Measurements from ENCODE around the gene RASA4B. TPM values are rescaled to one million over a fixed set of nuclear protein-coding genes. Genes with fewer than 3 reads are reported as not detected.

The RASA4B gene
- total and polyA plus RNA-seq, 9 of the 15 experiments (the other 6 are each of a cell fraction or from before 2014, with no cell fraction given) = 0.01 to 2.9 (median 1.5) TPM; not detected in 1

GRCh38 chr7:102463841-102464576, 53.6 kb downstream of the RASA4B start (continued):
- no peak for TF ChIP-seq NFATC3 (IDR thresholded peaks at IDR 0.05)
- TF ChIP-seq MBD2 (IDR thresholded peaks at IDR 0.05; ENCODE audit: borderline replicate concordance, low read depth) = no peak
- no peak for TF ChIP-seq IRF1 (CRISPR knock-in tag; IDR thresholded peaks at IDR 0.05; ENCODE audit: borderline replicate concordance)
- TF ChIP-seq CREBBP (IDR thresholded peaks at IDR 0.05; ENCODE audit: low read depth, low read length) = no peak
- TF ChIP-seq MIER1 (IDR thresholded peaks at IDR 0.05; ENCODE audit: low read depth) = 0 out of 2 replicates have a peak, but pooled peaks have one; percentile 72
- TF ChIP-seq BRF1 (IDR thresholded peaks at IDR 0.05; ENCODE audit: borderline replicate concordance, extremely low read depth, insufficient read length) = no peak
- TF ChIP-seq DNMT1 (IDR thresholded peaks at IDR 0.05) = 0 out of 2 replicates have a peak, but pooled peaks have one; percentile 25
- TF ChIP-seq CC2D1A (IDR thresholded peaks at IDR 0.05) = peak; percentile 20; the same call in 1 of the 2 replicates
- TF ChIP-seq HLTF (IDR thresholded peaks at IDR 0.05) = no peak; the same call in 1 of the 2 replicates
- no peak for TF ChIP-seq RAD21 (CRISPR knock-in tag; conservative IDR thresholded peaks at IDR 0.05 in 1 of 2, IDR thresholded peaks at IDR 0.05 in 1 of 2)
- TF ChIP-seq, protein P1, sequence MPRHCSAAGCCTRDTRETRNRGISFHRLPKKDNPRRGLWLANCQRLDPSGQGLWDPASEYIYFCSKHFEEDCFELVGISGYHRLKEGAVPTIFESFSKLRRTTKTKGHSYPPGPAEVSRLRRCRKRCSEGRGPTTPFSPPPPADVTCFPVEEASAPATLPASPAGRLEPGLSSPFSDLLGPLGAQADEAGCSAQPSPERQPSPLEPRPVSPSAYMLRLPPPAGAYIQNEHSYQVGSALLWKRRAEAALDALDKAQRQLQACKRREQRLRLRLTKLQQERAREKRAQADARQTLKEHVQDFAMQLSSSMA (CRISPR knock-in tag; IDR thresholded peaks at IDR 0.05) = peak; percentile 60; the same call in 1 of the 2 replicates
- TF ChIP-seq CREB1 (IDR thresholded peaks at IDR 0.05) = no peak
- no peak for TF ChIP-seq CREB1 (CRISPR knock-in tag; IDR thresholded peaks at IDR 0.05)
- no peak for TF ChIP-seq WHSC1 (IDR thresholded peaks at IDR 0.05; ENCODE audit: low read length)
- no peak for TF ChIP-seq ZFX (CRISPR knock-in tag; IDR thresholded peaks at IDR 0.05)
- TF ChIP-seq ZNF232 (CRISPR knock-in tag; IDR thresholded peaks at IDR 0.05) = 0 out of 2 replicates have a peak, but pooled peaks have one; percentile 65
- TF ChIP-seq DACH1 (IDR thresholded peaks at IDR 0.05; ENCODE audit: partially characterized antibody) = no peak
- TF ChIP-seq PHF21A (IDR thresholded peaks at IDR 0.05; ENCODE audit: borderline replicate concordance, low read depth) = no peak
- TF ChIP-seq, protein P2, sequence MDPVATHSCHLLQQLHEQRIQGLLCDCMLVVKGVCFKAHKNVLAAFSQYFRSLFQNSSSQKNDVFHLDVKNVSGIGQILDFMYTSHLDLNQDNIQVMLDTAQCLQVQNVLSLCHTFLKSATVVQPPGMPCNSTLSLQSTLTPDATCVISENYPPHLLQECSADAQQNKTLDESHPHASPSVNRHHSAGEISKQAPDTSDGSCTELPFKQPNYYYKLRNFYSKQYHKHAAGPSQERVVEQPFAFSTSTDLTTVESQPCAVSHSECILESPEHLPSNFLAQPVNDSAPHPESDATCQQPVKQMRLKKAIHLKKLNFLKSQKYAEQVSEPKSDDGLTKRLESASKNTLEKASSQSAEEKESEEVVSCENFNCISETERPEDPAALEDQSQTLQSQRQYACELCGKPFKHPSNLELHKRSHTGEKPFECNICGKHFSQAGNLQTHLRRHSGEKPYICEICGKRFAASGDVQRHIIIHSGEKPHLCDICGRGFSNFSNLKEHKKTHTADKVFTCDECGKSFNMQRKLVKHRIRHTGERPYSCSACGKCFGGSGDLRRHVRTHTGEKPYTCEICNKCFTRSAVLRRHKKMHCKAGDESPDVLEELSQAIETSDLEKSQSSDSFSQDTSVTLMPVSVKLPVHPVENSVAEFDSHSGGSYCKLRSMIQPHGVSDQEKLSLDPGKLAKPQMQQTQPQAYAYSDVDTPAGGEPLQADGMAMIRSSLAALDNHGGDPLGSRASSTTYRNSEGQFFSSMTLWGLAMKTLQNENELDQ (CRISPR knock-in tag; IDR thresholded peaks at IDR 0.05; ENCODE audit: borderline replicate concordance) = 0 out of 2 replicates have a peak, but pooled peaks have one; percentile 29
- TF ChIP-seq, protein P3, sequence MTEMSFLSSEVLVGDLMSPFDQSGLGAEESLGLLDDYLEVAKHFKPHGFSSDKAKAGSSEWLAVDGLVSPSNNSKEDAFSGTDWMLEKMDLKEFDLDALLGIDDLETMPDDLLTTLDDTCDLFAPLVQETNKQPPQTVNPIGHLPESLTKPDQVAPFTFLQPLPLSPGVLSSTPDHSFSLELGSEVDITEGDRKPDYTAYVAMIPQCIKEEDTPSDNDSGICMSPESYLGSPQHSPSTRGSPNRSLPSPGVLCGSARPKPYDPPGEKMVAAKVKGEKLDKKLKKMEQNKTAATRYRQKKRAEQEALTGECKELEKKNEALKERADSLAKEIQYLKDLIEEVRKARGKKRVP (CRISPR knock-in tag; IDR thresholded peaks at IDR 0.05) = no peak
- no peak for TF ChIP-seq RBM15 (IDR thresholded peaks at IDR 0.05; ENCODE audit: insufficient read depth, low read length)
- TF ChIP-seq SMARCA5 (IDR thresholded peaks at IDR 0.05) = peak; percentile 55; the same call in 1 of the 2 replicates
- TF ChIP-seq TRIM25 (IDR thresholded peaks at IDR 0.05; ENCODE audit: borderline replicate concordance) = 0 out of 2 replicates have a peak, but pooled peaks have one; percentile 47
